ENCODE measurements around the gene ICOS.

The ICOS gene

GRCh38 chr2:203897544-203897943 lies 39.0 kb upstream of the ICOS start:
- no peak for ATAC-seq
- no peak for TF ChIP-seq RARB (CRISPR knock-in tag; IDR thresholded peaks at IDR 0.05)
- no peak for TF ChIP-seq ZFP3 (CRISPR knock-in tag; IDR thresholded peaks at IDR 0.05)
- TF ChIP-seq OSR1 (CRISPR knock-in tag; IDR thresholded peaks at IDR 0.05): no peak
- no peak for TF ChIP-seq CSRNP3 (CRISPR knock-in tag; IDR thresholded peaks at IDR 0.05)
- TF ChIP-seq TCF4 (CRISPR knock-in tag; IDR thresholded peaks at IDR 0.05; ENCODE audit: borderline replicate concordance): no peak
- no peak for TF ChIP-seq TSHZ2 (CRISPR knock-in tag; IDR thresholded peaks at IDR 0.05)
- TF ChIP-seq BACH2 (CRISPR knock-in tag; IDR thresholded peaks at IDR 0.05; ENCODE audit: borderline replicate concordance): no peak
- no peak for TF ChIP-seq TOX (CRISPR knock-in tag; IDR thresholded peaks at IDR 0.05; ENCODE audit: borderline replicate concordance)
- no peak for TF ChIP-seq ESRRG (CRISPR knock-in tag; IDR thresholded peaks at IDR 0.05)
- TF ChIP-seq ZNF8 (CRISPR knock-in tag; IDR thresholded peaks at IDR 0.05): no peak
- TF ChIP-seq ZC3H10 (CRISPR knock-in tag; IDR thresholded peaks at IDR 0.05): no peak
- no peak for TF ChIP-seq ARNTL (CRISPR knock-in tag; IDR thresholded peaks at IDR 0.05; ENCODE audit: borderline replicate concordance, low read depth)
- no peak for TF ChIP-seq SNAI2 (CRISPR knock-in tag; IDR thresholded peaks at IDR 0.05)
- no peak for TF ChIP-seq PATZ1 (CRISPR knock-in tag; IDR thresholded peaks at IDR 0.05; ENCODE audit: borderline replicate concordance)
- TF ChIP-seq ZNF565 (CRISPR knock-in tag; conservative IDR thresholded peaks at IDR 0.05; ENCODE audit: low read depth): no peak

- TF ChIP-seq ZNF70 (CRISPR knock-in tag; IDR thresholded peaks at IDR 0.05): no peak
- no peak for TF ChIP-seq ESRRG (CRISPR knock-in tag; IDR thresholded peaks at IDR 0.05)
- TF ChIP-seq TOX (CRISPR knock-in tag; IDR thresholded peaks at IDR 0.05; ENCODE audit: borderline replicate concordance): no peak
- TF ChIP-seq GLIS3 (CRISPR knock-in tag; IDR thresholded peaks at IDR 0.05): no peak
- TF ChIP-seq CREB5 (CRISPR knock-in tag; IDR thresholded peaks at IDR 0.05; ENCODE audit: low read depth): no peak
- no peak for TF ChIP-seq BACH2 (CRISPR knock-in tag; IDR thresholded peaks at IDR 0.05; ENCODE audit: borderline replicate concordance)
- TF ChIP-seq ZC3H10 (CRISPR knock-in tag; IDR thresholded peaks at IDR 0.05): no peak
- TF ChIP-seq TSHZ2 (CRISPR knock-in tag; IDR thresholded peaks at IDR 0.05): no peak
- TF ChIP-seq OSR1 (CRISPR knock-in tag; IDR thresholded peaks at IDR 0.05): no peak
- no peak for TF ChIP-seq SNAI2 (CRISPR knock-in tag; IDR thresholded peaks at IDR 0.05)
- no peak for TF ChIP-seq TCF4 (CRISPR knock-in tag; IDR thresholded peaks at IDR 0.05; ENCODE audit: borderline replicate concordance)
- no peak for TF ChIP-seq ARNTL (CRISPR knock-in tag; IDR thresholded peaks at IDR 0.05; ENCODE audit: borderline replicate concordance, low read depth)
- no peak for TF ChIP-seq RARB (CRISPR knock-in tag; IDR thresholded peaks at IDR 0.05)
- ATAC-seq: no peak
Measured at GRCh38 chr2:203898657-203899056, 37.9 kb upstream of the ICOS start.

- no peak for ATAC-seq
- TF ChIP-seq RARB (CRISPR knock-in tag; IDR thresholded peaks at IDR 0.05) (no peak), CREB5 (CRISPR knock-in tag; IDR thresholded peaks at IDR 0.05; ENCODE audit: low read depth) (no peak), ZNF565 (CRISPR knock-in tag; conservative IDR thresholded peaks at IDR 0.05; ENCODE audit: low read depth) (no peak), TOX (CRISPR knock-in tag; IDR thresholded peaks at IDR 0.05; ENCODE audit: borderline replicate concordance) (no peak), CSRNP3 (CRISPR knock-in tag; IDR thresholded peaks at IDR 0.05) (no peak), OSR1 (CRISPR knock-in tag; IDR thresholded peaks at IDR 0.05) (no peak), PPARA (CRISPR knock-in tag; IDR thresholded peaks at IDR 0.05; ENCODE audit: borderline replicate concordance) (no peak), ISL1 (CRISPR knock-in tag; IDR thresholded peaks at IDR 0.05) (no peak)
Measured at GRCh38 chr2:203900253-203900652, 36.3 kb upstream of the ICOS start.

Measured in SK-N-SH treated with all-trans-retinoic acid at 6 μM for 48 hours (cell line).